Endothelial cell of umbilical vein (primary cell): ENCODE measurements around the gene PRDM16. TPM values are rescaled to one million over a fixed set of nuclear protein-coding genes. Genes with fewer than 3 reads are reported as not detected.

ENCODE experiments used
- BruUV-seq: library from RNA; stranded (reverse); fragments of 400-500 nt; replicated peaks from 2 replicates; lab custom pipeline; 2021; lab: Mats Ljungman, UMichigan
- CTCF ChIA-PET: fragments of 300-600, 350-600 bp; sonication (Branson Sonifier 250); formaldehyde crosslinking; loops from one replicate; lab custom pipeline; 2021; ENCODE audit warnings: antibody characterized with exemption, inconsistent platforms; lab: Charles Lee
- POLR2A ChIA-PET: fragments of 300-600, 350-600 bp; sonication (Branson Sonifier 250); formaldehyde crosslinking; loops from one replicate; lab custom pipeline; 2021; ENCODE audit warnings: antibody characterized with exemption, inconsistent platforms; lab: Charles Lee
- DNase-seq: peaks from one replicate; pipeline ENCODE4 v3.0.0-alpha.2; 2011; ENCODE audit warnings: low read depth, low spot score
- FAIRE-seq: peaks from 2 replicates; lab custom pipeline; 2011; peaks lifted over from hg19 to GRCh38; lab: Jason Lieb, UNC
- H2AFZ ChIP-seq: 2 replicates; pipeline ENCODE4 v1.6.0; 2012; ENCODE audit warnings: low read depth, low read length, control low read depth, inconsistent platforms
- H3K27ac ChIP-seq: 2 replicates; pipeline ENCODE4 v1.5.1; 2011; ENCODE audit warnings: low read depth, mild to moderate bottlenecking, control low read depth, low read length, moderate library complexity; ENCODE audit not compliant: insufficient read depth
- H3K27me3 ChIP-seq, 2 experiments: 2 replicates each; pipeline versions ENCODE4 v1.6.0 to v1.6.1; 2011; ENCODE audit warnings: low read length in 2 of 2, mixed read lengths in 1 of 2; ENCODE audit not compliant: control insufficient read depth in 2 of 2, insufficient read depth in 2 of 2
- H3K36me3 ChIP-seq, 2 experiments: 2 replicates in 1 of 2; 3 replicates in 1 of 2; pipeline ENCODE4 v1.5.1; 2011; ENCODE audit warnings: low read length in 2 of 2, mild to moderate bottlenecking in 1 of 2, moderate library complexity in 1 of 2; ENCODE audit not compliant: control insufficient read depth in 2 of 2, insufficient read depth in 2 of 2; ENCODE audit errors: extremely low read depth in 1 of 2
- H3K4me1 ChIP-seq: 3 replicates; pipeline ENCODE4 v1.5.1; 2011; ENCODE audit warnings: mild to moderate bottlenecking, low read length; ENCODE audit not compliant: control insufficient read depth, insufficient read depth; ENCODE audit errors: extremely low read depth
- H3K4me2 ChIP-seq: 2 replicates; pipeline ENCODE4 v1.6.1; 2011; ENCODE audit warnings: low read length, control low read depth, mixed read lengths; ENCODE audit not compliant: insufficient read depth
- H3K4me3 ChIP-seq, 3 experiments: fragments of 200-600 bp in 1 of 3; sonication (generic), shearing (Covaris generic) in 1 of 3; replicated peaks in 1 of 3; 2 replicates each; pipeline ENCODE4 v1.5.1; 2011 to 2016; ENCODE audit warnings: control low read depth in 3 of 3, low read length in 3 of 3, mild to moderate bottlenecking in 2 of 3, inconsistent platforms in 1 of 3, low read depth in 1 of 3, moderate library complexity in 1 of 3; ENCODE audit not compliant: insufficient read depth in 1 of 3
- H3K79me2 ChIP-seq: 2 replicates; pipeline ENCODE4 v1.6.0; 2012; ENCODE audit warnings: low read length, inconsistent platforms; ENCODE audit not compliant: control insufficient read depth, insufficient read depth
- H3K9ac ChIP-seq: replicated peaks from 2 replicates; pipeline ENCODE3; 2011; ENCODE audit warnings: low read length, control low read depth; ENCODE audit not compliant: insufficient read depth; ENCODE audit errors: extremely low read depth
- H3K9me1 ChIP-seq: replicated peaks from 3 replicates; pipeline ENCODE4 v1.6.0; 2011; ENCODE audit warnings: mild to moderate bottlenecking, low read length; ENCODE audit not compliant: control insufficient read depth, insufficient read depth; ENCODE audit errors: extremely low read depth
- H3K9me3 ChIP-seq: replicated peaks from 2 replicates; pipeline ENCODE4 v1.5.1; 2012; ENCODE audit warnings: low read length, inconsistent platforms; ENCODE audit not compliant: control insufficient read depth, insufficient read depth
- H4K20me1 ChIP-seq: replicated peaks from 2 replicates; pipeline ENCODE3; 2011; ENCODE audit warnings: mild to moderate bottlenecking, low read length; ENCODE audit not compliant: control insufficient read depth, insufficient read depth; ENCODE audit errors: extremely low read depth
- CTCF ChIP-seq, 2 donors: IDR thresholded peaks; 1 replicate in 1 of 2; 2 replicates in 1 of 2; pipeline ENCODE4 v1.5.1; 2011; ENCODE audit warnings: low read length in 2 of 2, mild to moderate bottlenecking in 2 of 2, moderate library complexity in 2 of 2, control low read depth in 1 of 2, inconsistent platforms in 1 of 2, low read depth in 1 of 2; ENCODE audit not compliant: insufficient read depth in 1 of 2; ENCODE audit errors: extremely low read depth in 1 of 2
- EZH2 ChIP-seq: IDR thresholded peaks from 2 replicates; pipeline ENCODE4 v1.6.1; 2012; ENCODE audit warnings: borderline replicate concordance, low read depth, mild to moderate bottlenecking, moderate library complexity, low read length, inconsistent platforms; ENCODE audit not compliant: severe bottlenecking
- FOS ChIP-seq: IDR thresholded peaks from 2 replicates; pipeline ENCODE4 v1.6.1; 2011; ENCODE audit warnings: mild to moderate bottlenecking, low read length, moderate library complexity, borderline replicate concordance; ENCODE audit not compliant: insufficient read depth
- GATA2 ChIP-seq: IDR thresholded peaks from 2 replicates; pipeline ENCODE4 v1.7.0; 2011; ENCODE audit warnings: low read depth, mild to moderate bottlenecking, moderate library complexity, mixed read lengths, low read length; ENCODE audit not compliant: insufficient read length, insufficient read depth
- JUN ChIP-seq: IDR thresholded peaks from 2 replicates; pipeline ENCODE4 v1.6.1; 2011; ENCODE audit warnings: borderline replicate concordance, low read depth; ENCODE audit not compliant: insufficient read length, insufficient read depth
- MYC ChIP-seq: IDR thresholded peaks from one replicate; pipeline ENCODE4 v1.6.1; 2011; ENCODE audit warnings: mild to moderate bottlenecking, low read depth, low read length
- POLR2A ChIP-seq: IDR thresholded peaks from 2 replicates; pipeline ENCODE4 v1.6.1; 2012; ENCODE audit warnings: low read depth, mild to moderate bottlenecking, control low read depth, low read length
- POLR2AphosphoS5 ChIP-seq: IDR thresholded peaks from 2 replicates; pipeline ENCODE4 v1.6.1; 2012; ENCODE audit warnings: low read depth, mild to moderate bottlenecking, control low read depth, low read length, moderate library complexity; ENCODE audit not compliant: insufficient read depth
- dilution Hi-C: fragments of 300-500 bp; cut with MboI; formaldehyde crosslinking; loops from one replicate; pipeline ENCODE4 v1.15.0; 2019; ENCODE audit warnings: low sequenced_read_pairs; ENCODE audit not compliant: extremely low pct_ligation_motif_present
- intact Hi-C: fragments of 100-400 bp; cut with micrococcal nuclease; formaldehyde crosslinking; loops from one replicate; pipeline ENCODE4 v1.10.0; 2022
- polyA plus RNA-seq, 4 experiments: library from polyadenylated mRNA; depleted of rRNA in 3 of 4; stranded (reverse) in 3 of 4; unstranded in 1 of 4; fragments of >200 nt; gene quantifications; 2 replicates each; pipeline versions ENCODE4 v1.2.1 to v1.2.3, GENCODE V29; 2011 to 2012; ENCODE audit warnings: missing spikeins in 1 of 4
- total RNA-seq: library from RNA; stranded (reverse); gene quantifications from 2 replicates; pipeline ENCODE4 v1.2.3, GENCODE V29; 2021
- TF ChIP-seq, protein P1 (sequence below): IDR thresholded peaks from 2 replicates; pipeline ENCODE4 v1.6.1; 2011; ENCODE audit not compliant: insufficient read depth, insufficient read length

The PRDM16 gene
- total and polyA plus RNA-seq, 2 donors (not counting 3 experiments of a cell fraction or from before 2014, with no cell fraction given): not detected

GRCh38 chr1:3363756-3364155, 294.8 kb downstream of the PRDM16 start:
- Histone ChIP-seq H3K4me3 (no peak overlapping the region), H3K79me2 (no peaks in the 10 kb centered on the region), H3K36me3 (no peaks in the 10 kb centered on the region), H3K4me1 (no peaks in the 10 kb centered on the region), H3K9me3 (no peaks in the 10 kb centered on the region), H3K9ac (no peak overlapping the region), H3K27me3 (no peaks in the 10 kb centered on the region), H3K4me2 (no peak overlapping the region), H2AFZ (no peak overlapping the region), H3K9me1 (no peaks in the 10 kb centered on the region), H3K27ac (no peak overlapping the region), H4K20me1 (no peaks in the 10 kb centered on the region)
- DNase-seq (no peak), FAIRE-seq (no peak)
- intact Hi-C loops: no loop called here
- CTCF ChIA-PET: no interaction called here
- POLR2A ChIA-PET: no interaction called here
- no TSS peak for BruUV-seq
- dilution Hi-C loops: no loop called here
- TF ChIP-seq JUN: no peak
- no peak for TF ChIP-seq FOS
- TF ChIP-seq, protein P1, sequence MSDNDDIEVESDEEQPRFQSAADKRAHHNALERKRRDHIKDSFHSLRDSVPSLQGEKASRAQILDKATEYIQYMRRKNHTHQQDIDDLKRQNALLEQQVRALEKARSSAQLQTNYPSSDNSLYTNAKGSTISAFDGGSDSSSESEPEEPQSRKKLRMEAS: no peak
- no peak for TF ChIP-seq POLR2A
- TF ChIP-seq POLR2AphosphoS5: no peak
- no peak for TF ChIP-seq MYC
- no peak for TF ChIP-seq CTCF (IDR thresholded peaks at IDR 0.05; ENCODE audit: extremely low read depth in 1 of 2, insufficient read depth in 1 of 2, low read depth in 1 of 2, low read length in 2 of 2)
- TF ChIP-seq GATA2: no peak
- no peak for TF ChIP-seq EZH2
